GM20000 (cell line): Measurements from ENCODE around the gene SELPLG.
"Not testable (repeated sequence)": the region's sequence is repeated elsewhere in the genome, so short reads cannot be mapped to it uniquely, and the experiment has no call there.

Source experiments
- DNase-seq: peaks from one replicate; pipeline ENCODE4 v3.0.0; 2012; ENCODE audit warnings: low spot score
- TF ChIP-seq, protein P1 (sequence below): IDR thresholded peaks from 2 replicates; pipeline ENCODE4 v1.5.1; 2012; ENCODE audit warnings: mild to moderate bottlenecking, control low read depth; ENCODE audit errors: extremely low read depth, missing control alignments

The SELPLG gene

DNA sequence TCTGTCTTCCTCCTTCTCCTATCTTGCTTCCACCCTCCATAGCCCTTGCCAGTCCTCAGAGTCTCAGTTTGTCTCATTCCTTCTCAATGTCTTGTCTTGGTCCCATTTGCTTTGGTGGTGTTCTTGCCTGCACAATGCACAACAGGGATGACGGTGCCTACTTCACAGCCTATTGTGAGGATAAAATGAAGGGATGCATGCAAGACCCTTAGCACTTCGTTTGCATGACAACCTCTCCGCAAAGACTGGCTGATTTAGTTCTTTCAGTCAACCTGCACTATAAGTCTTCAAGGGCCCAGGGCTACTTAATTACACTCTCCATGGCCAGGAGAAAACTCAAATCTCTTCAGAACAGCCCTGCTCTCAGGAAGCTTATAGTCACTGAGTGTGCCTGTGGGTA, 8.5 kb downstream of the SELPLG start:
- no peak for DNase-seq
- TF ChIP-seq, protein P1, sequence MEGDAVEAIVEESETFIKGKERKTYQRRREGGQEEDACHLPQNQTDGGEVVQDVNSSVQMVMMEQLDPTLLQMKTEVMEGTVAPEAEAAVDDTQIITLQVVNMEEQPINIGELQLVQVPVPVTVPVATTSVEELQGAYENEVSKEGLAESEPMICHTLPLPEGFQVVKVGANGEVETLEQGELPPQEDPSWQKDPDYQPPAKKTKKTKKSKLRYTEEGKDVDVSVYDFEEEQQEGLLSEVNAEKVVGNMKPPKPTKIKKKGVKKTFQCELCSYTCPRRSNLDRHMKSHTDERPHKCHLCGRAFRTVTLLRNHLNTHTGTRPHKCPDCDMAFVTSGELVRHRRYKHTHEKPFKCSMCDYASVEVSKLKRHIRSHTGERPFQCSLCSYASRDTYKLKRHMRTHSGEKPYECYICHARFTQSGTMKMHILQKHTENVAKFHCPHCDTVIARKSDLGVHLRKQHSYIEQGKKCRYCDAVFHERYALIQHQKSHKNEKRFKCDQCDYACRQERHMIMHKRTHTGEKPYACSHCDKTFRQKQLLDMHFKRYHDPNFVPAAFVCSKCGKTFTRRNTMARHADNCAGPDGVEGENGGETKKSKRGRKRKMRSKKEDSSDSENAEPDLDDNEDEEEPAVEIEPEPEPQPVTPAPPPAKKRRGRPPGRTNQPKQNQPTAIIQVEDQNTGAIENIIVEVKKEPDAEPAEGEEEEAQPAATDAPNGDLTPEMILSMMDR = no peak

DNA sequence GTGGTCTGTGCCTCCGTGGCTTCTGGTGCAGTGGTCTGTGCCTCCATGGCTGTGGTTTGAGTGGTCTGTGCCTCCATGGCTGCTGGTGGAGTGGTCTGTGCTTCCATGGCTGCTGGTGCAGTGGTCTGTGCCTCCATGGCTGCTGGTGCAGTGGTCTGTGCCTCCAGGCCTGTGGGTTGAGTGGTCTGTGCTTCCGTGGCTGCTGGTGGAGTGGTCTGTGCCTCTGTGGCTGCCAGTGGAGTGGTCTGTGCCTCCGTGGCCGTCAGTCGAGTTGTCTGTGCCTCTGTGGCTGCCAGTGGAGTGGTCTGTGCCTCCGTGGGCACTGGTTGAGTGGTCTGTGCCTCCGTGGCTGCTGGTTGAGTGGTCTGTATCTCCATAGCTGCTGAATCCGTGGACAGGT, 10.1 kb downstream of the SELPLG start:
- DNase-seq = no peak
- TF ChIP-seq, protein P1 = no peak

DNA sequence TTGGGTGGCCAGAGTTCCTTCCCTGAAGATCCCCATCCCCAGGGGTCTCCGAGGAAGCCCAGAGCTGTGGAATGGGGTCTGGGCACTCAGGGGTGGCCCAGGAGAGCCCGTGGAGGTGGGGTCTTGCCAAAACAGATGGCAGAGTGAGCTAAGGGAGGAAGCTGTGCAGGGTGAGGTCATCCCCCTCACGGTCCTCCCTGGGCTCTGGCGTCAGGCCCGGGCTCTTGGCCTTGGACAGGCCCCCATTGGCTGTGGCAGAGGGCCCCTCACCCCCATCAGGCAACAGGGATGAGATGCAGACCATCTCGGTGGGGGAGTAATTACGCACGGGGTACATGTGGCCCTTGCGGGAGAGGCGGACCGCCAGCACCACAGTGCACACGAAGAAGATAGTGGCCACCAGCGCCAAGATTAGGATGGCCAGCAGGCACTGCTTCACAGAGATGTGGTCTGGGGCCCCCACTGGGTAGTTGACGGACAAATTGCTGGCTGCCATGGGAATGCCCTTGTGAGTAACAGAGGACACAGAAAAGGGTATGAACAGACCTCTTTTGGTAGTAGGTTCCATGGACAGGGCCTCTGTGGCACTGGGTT, 10.7 kb downstream of the SELPLG start:
- TF ChIP-seq, protein P1 = no peak
- DNase-seq = no peak

DNA sequence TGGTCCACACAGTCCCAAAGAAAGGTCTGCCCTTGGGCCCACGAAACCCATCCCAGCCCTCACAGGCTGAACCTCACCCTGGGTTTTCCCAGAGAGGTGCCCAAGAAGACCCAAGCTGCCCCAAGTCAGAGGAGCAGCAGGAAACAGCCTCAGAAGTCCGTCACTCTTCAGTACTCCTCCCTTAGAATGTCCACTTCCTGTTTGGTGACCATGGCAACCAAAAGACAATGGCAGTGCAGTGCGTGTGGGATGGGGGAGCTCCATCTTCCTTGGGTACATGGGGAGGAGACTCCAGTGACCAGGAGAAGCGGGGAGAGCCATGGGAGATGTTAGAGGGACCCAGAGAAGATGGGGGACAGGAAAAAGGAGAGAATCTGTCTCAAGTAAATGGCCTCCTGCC, 11.3 kb downstream of the SELPLG start:
- TF ChIP-seq, protein P1 = no peak
- DNase-seq = no peak

DNA sequence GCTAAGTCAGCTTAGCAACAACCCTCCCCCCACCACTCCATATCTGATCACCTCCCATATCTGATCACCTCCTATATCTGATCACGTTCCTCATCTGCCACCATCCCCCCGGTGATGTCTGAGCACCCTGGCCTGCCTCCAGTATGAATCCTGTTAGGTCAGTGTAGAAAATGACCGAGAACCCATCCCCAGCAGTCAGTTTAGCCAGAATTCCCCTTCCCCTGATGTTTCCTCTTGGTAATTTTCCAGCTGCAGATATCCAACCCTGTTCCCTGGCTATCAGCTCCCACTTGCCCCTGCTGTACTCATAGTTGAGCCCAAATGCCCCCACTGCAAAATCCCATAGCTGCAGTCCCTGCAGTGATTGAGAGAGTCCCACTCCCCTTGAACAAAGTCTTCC, 12.5 kb downstream of the SELPLG start:
- DNase-seq = no peak
- TF ChIP-seq, protein P1 = no peak

DNA sequence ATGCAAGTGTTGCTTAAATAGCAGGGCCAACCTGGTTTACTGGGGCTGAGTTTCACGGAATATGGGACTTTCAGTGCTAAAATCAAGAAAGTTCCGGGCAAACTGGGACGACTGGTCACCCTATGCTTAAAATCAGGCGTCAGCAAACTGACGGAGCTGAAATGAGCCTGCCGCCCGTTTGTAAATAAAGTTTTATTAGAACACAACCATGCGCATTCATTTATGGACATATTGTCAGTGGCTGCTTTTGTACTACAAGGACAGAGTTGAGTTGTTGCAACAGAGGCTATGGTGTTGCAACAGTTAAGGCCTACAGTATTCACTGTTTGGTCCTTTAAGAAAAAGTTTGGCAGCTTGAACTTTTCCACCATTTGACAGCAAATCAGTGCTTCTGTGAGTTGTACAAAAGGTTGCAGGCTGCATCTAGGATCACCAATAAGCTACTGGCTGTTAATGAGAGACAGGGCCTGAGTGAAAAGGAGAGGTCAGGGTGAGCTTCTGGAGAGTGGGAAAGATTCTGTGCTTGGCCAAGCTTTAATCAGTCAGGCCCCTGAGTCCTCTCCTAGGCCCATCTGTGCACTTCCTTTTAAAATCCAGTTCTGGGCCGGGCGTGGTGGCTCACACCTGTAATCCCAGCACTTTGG, 13.3 kb downstream of the SELPLG start:
- no peak for DNase-seq
- TF ChIP-seq, protein P1 = no peak

DNA sequence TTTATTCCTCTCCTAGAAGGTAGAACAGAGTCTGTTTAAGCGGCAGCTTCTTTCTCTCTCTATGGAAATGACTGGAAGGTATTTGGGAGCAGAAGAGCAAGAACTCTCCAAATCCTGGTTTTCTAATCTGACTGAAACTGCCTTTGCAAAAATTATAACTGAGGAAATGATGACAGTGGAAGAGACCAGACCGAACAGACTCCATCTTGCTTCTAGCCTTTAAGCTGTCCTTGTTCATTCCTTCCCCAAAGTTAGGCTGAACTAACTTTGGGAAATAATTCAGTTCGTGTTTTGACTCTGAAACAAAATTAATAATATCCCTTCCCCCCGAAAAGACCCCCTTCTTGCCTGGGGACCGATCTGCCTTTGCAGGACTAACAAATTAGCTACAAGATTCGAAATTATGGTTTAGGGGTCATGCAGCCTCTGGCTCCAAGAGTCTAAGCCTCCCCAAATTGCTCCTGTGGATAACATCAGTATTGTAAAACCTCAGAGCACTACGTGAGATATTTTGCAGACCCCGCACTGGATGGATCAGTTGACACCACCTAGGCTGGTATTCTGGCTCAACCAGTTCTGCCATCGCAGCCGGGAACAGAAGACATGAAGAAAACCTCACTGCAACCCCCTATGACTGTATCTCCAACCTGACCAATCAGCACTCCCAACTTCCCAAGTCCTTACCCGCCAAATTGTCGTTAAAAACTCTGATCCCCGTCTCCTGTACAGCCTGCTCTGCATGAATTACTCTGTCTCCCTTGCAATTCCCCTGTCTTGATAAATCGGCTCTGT, 14.1 kb downstream of the SELPLG start:
- no peak for DNase-seq
- TF ChIP-seq, protein P1 = no peak

DNA sequence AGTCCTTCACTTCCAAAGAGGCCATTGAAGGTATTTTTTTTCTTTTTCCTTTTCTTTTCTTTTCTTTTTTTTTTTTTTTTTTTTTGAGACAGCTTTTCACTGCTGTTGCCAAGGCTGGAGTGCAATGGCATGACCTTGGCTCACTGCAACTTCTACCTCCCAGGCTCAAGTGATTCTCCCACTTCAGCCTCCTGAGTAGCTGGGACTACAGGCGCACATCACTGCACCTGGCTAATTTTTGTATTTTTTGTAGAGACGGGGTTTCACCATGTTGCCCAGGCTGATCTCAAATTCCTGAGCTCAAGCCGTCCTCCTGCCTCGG, 14.8 kb downstream of the SELPLG start:
- DNase-seq = not testable (repeated sequence)
